Panc1 (cell line): ENCODE measurements around the gene HSD17B14. TPM values are rescaled to one million over a fixed set of nuclear protein-coding genes. Genes with fewer than 3 reads are reported as not detected.

ENCODE experiments used
- ATAC-seq: fragments of 200-7000 bp; cut with Tn5 transposase; 2 replicates; pipeline ENCODE4 v1.9.1; 2020; ENCODE audit warnings: mild to moderate bottlenecking, moderate library complexity
- BruUV-seq: library from RNA; stranded (reverse); fragments of 400-500 nt; replicated peaks from 2 replicates; lab custom pipeline; 2021; lab: Mats Ljungman, UMichigan
- CTCF ChIA-PET: fragments of 300-600 bp; sonication (Branson Sonifier 250); formaldehyde crosslinking; loops from one replicate; lab custom pipeline; 2022; ENCODE audit warnings: antibody characterized with exemption; lab: Charles Lee
- POLR2A ChIA-PET: fragments of 300-600 bp; sonication (Branson Sonifier 250); formaldehyde crosslinking; loops from one replicate; lab custom pipeline; 2022; ENCODE audit warnings: antibody characterized with exemption; lab: Charles Lee
- DNase-seq: peaks from one replicate; pipeline ENCODE4 v3.0.0-alpha.2; 2010; ENCODE audit warnings: low read depth, low spot score
- H3K27ac ChIP-seq: 2 replicates; pipeline ENCODE4 v1.5.1; 2011; ENCODE audit warnings: mild to moderate bottlenecking, low read length, inconsistent platforms
- H3K27me3 ChIP-seq: fragments of 200-500 bp; sonication (Bioruptor generic); 2 replicates; pipeline ENCODE4 v1.6.0; 2014; ENCODE audit warnings: low read length, inconsistent platforms; ENCODE audit not compliant: control insufficient read depth, insufficient read depth
- H3K36me3 ChIP-seq: fragments of 200-500 bp; sonication (Bioruptor generic); 2 replicates; pipeline ENCODE4 v1.5.1; 2014; ENCODE audit warnings: inconsistent platforms, mild to moderate bottlenecking, low read length, moderate library complexity; ENCODE audit not compliant: control insufficient read depth, insufficient read depth
- H3K4me1 ChIP-seq: 2 replicates; pipeline ENCODE4 v1.5.1; 2011; ENCODE audit warnings: inconsistent platforms, mild to moderate bottlenecking, low read length, moderate library complexity; ENCODE audit not compliant: control insufficient read depth, insufficient read depth
- H3K4me3 ChIP-seq, 2 experiments: 2 replicates each; pipeline ENCODE4 v1.5.1; 2011 to 2012; ENCODE audit warnings: low read depth in 2 of 2, low read length in 2 of 2, mild to moderate bottlenecking in 2 of 2, inconsistent platforms in 1 of 2, moderate library complexity in 1 of 2
- H3K9me3 ChIP-seq: fragments of 200-500 bp; sonication (Bioruptor generic); 2 replicates; pipeline ENCODE4 v1.5.1; 2014; ENCODE audit warnings: low read depth, mild to moderate bottlenecking, inconsistent platforms, low read length, moderate library complexity; ENCODE audit not compliant: control insufficient read depth, insufficient read depth
- POLR2AphosphoS5 ChIP-seq: IDR thresholded peaks from 2 replicates; pipeline ENCODE4 v1.6.1; 2012; ENCODE audit warnings: mild to moderate bottlenecking, low read depth, low read length, moderate library complexity
- SIN3A ChIP-seq: IDR thresholded peaks from 2 replicates; pipeline ENCODE4 v1.6.1; 2012; ENCODE audit warnings: low read depth, mild to moderate bottlenecking, low read length, moderate library complexity, borderline replicate concordance; ENCODE audit not compliant: insufficient read depth
- TCF7L2 ChIP-seq: IDR thresholded peaks from 2 replicates; pipeline ENCODE4 v1.6.1; 2011; ENCODE audit warnings: mild to moderate bottlenecking, low read depth, low read length, inconsistent platforms
- in situ Hi-C: cut with HindIII; loops from 2 replicates; pipeline ENCODE4 v1.10.0; 2016; ENCODE audit warnings: low sequenced_read_pairs, low pct_unique_long_range_greater_than_20kb
- intact Hi-C: fragments of 100-400 bp; cut with micrococcal nuclease; formaldehyde crosslinking; loops from one replicate; pipeline ENCODE4 v1.10.0; 2022; ENCODE audit not compliant: unreplicated experiment
- total RNA-seq: library from RNA; stranded (reverse); gene quantifications from one replicate; pipeline ENCODE4 v1.2.1, GENCODE V29; 2021; ENCODE audit not compliant: unreplicated experiment
- TF ChIP-seq, protein P1 (sequence below): fragments of 450-650 bp; IDR thresholded peaks from 2 replicates; pipeline ENCODE4 v1.5.1; 2017; ENCODE audit warnings: mild to moderate bottlenecking
- TF ChIP-seq, protein P2 (sequence below), 2 experiments: IDR thresholded peaks; 2 replicates each; pipeline ENCODE4 v1.6.1; 2011 to 2012; ENCODE audit warnings: low read depth in 2 of 2, control low read depth in 1 of 2, low read length in 1 of 2, mild to moderate bottlenecking in 1 of 2, moderate library complexity in 1 of 2; ENCODE audit not compliant: insufficient read depth in 1 of 2

Gene HSD17B14
- total RNA-seq, 1 experiment from 2014 or later: 20.8 TPM

DNA sequence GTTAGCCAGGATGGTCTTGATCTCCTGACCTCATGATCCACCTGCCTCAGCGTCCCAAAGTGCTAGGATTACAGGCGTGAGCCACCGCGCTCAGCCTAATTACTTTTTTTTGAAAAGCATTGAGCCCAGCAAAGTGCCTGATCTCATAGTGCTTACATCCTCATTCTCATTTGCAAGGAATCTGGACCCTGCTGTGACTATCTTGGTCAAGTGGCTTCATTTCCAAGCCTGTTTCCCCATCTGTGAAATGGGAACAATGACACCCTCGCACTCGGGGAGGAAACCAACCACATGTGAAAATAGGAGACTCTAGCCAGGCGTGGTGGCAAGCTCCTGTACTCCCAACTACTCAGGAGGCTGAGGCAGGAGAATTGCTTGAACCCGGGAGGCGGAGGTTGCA lies 33.8 kb upstream of the HSD17B14 start:
- POLR2A ChIA-PET: no interaction called here
- H3K27ac ChIP-seq: no peak overlapping the region
- no peak overlapping the region for H3K4me3 ChIP-seq
- no TSS peak for BruUV-seq
- no peaks in the 10 kb centered on the region for H3K9me3 ChIP-seq
- intact Hi-C loops (no loop called here), in situ Hi-C loops (no loop called here)
- CTCF ChIA-PET: no interaction called here
- DNase-seq: no peak
- peaks cover 12% of the 10 kb centered on the region for H3K4me1 ChIP-seq
- H3K27me3 ChIP-seq: no peaks in the 10 kb centered on the region
- no peak for TF ChIP-seq TCF7L2
- TF ChIP-seq, protein P1, sequence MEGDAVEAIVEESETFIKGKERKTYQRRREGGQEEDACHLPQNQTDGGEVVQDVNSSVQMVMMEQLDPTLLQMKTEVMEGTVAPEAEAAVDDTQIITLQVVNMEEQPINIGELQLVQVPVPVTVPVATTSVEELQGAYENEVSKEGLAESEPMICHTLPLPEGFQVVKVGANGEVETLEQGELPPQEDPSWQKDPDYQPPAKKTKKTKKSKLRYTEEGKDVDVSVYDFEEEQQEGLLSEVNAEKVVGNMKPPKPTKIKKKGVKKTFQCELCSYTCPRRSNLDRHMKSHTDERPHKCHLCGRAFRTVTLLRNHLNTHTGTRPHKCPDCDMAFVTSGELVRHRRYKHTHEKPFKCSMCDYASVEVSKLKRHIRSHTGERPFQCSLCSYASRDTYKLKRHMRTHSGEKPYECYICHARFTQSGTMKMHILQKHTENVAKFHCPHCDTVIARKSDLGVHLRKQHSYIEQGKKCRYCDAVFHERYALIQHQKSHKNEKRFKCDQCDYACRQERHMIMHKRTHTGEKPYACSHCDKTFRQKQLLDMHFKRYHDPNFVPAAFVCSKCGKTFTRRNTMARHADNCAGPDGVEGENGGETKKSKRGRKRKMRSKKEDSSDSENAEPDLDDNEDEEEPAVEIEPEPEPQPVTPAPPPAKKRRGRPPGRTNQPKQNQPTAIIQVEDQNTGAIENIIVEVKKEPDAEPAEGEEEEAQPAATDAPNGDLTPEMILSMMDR: no peak
- TF ChIP-seq, protein P2, sequence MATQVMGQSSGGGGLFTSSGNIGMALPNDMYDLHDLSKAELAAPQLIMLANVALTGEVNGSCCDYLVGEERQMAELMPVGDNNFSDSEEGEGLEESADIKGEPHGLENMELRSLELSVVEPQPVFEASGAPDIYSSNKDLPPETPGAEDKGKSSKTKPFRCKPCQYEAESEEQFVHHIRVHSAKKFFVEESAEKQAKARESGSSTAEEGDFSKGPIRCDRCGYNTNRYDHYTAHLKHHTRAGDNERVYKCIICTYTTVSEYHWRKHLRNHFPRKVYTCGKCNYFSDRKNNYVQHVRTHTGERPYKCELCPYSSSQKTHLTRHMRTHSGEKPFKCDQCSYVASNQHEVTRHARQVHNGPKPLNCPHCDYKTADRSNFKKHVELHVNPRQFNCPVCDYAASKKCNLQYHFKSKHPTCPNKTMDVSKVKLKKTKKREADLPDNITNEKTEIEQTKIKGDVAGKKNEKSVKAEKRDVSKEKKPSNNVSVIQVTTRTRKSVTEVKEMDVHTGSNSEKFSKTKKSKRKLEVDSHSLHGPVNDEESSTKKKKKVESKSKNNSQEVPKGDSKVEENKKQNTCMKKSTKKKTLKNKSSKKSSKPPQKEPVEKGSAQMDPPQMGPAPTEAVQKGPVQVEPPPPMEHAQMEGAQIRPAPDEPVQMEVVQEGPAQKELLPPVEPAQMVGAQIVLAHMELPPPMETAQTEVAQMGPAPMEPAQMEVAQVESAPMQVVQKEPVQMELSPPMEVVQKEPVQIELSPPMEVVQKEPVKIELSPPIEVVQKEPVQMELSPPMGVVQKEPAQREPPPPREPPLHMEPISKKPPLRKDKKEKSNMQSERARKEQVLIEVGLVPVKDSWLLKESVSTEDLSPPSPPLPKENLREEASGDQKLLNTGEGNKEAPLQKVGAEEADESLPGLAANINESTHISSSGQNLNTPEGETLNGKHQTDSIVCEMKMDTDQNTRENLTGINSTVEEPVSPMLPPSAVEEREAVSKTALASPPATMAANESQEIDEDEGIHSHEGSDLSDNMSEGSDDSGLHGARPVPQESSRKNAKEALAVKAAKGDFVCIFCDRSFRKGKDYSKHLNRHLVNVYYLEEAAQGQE (IDR thresholded peaks at IDR 0.05; ENCODE audit: insufficient read depth in 1 of 2, low read depth in 2 of 2, low read length in 1 of 2): no peak
- TF ChIP-seq SIN3A: no peak
- TF ChIP-seq POLR2AphosphoS5: no peak
- no peak for ATAC-seq
- H3K36me3 ChIP-seq: peaks cover 10% of the 10 kb centered on the region; the same call in 1 of the 2 replicates

DNA sequence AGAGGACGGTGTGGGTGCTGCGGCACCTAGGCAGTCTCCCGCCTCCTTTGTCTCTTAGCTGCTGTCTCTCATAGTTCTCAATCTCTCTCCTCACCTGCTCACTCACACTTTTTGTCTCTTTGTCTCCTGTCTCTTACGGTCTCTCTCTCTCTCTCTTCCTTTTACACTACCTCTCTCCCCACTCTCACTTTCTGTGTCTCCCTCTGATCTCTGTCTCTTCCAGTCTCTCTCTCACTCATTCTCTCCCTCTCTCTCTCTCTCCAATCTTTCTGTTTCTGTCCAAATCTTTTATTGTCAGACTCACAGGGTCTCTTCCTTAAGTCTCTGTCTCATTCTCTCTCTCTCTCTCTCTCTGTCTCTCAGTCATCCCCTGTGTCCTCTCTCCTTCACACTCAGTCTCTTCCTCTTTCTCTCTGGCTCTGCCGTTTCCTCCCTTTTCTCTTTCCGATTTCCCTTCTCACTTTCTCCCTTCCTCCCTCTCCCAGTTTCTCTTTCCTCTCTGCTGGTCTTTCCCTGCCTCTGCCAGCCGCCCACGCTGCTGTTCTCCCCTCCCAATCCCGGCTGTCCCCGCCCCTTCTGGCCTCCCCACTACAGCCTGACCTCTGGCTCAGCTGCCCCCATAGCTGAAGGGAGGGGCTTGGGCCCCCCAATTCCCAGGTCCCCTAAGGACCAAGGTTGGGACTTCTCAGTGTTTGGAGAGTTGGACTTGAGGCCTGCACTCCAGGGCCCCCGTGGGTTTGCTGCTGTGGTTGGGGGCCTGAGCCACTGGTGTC lies 32.0 kb upstream of the HSD17B14 start, which contains the start of gene PLEKHA4:
TSS of gene PLEKHA4 (minus strand) at position 504 of the 773 bp plus-strand sequence. CDS start 997 bp downstream, outside the sequence.
- peak within 1 kb of the TSS; percentile 59 for H3K27ac ChIP-seq
- peaks cover 12% of the 10 kb centered on the region for H3K4me1 ChIP-seq
- TF ChIP-seq TCF7L2: no peak
- TF ChIP-seq, protein P1: no peak
- no peak for TF ChIP-seq SIN3A
- TF ChIP-seq, protein P2 (IDR thresholded peaks at IDR 0.05; ENCODE audit: insufficient read depth in 1 of 2, low read depth in 2 of 2, low read length in 1 of 2): no peak
- TF ChIP-seq POLR2AphosphoS5: no peak
- H3K4me3 ChIP-seq: peak within 1 kb of the TSS in 1 of 2 experiments; percentile 9; a peak in 2 of 4 replicates
- no peaks in the 10 kb centered on the region for H3K27me3 ChIP-seq
- in situ Hi-C loops (no loop called here), intact Hi-C loops (no loop called here)
- ChIA-PET POLR2A (no interaction called here), CTCF (interaction anchor here (0.7 kb wide), 1 partner anchor 20 kb away, joined by 3 read pairs; no protein-coding TSS in a partner anchor)
- TSS peak; percentile 97 for BruUV-seq
- H3K36me3 ChIP-seq: peaks cover 7% of the 10 kb centered on the region; the same call in 1 of the 2 replicates
- ATAC-seq: no peak
- no peaks in the 10 kb centered on the region for H3K9me3 ChIP-seq
- no peak for DNase-seq
